Endothelial cell of umbilical vein (primary cell): ENCODE data around the gene DACT2. TPM values are rescaled to one million over a fixed set of nuclear protein-coding genes. Genes with fewer than 3 reads are reported as not detected.

Experiments used
- BruUV-seq: library from RNA; stranded (reverse); fragments of 400-500 nt; replicated peaks from 2 replicates; lab custom pipeline; 2021; lab: Mats Ljungman, UMichigan
- CTCF ChIA-PET: fragments of 300-600, 350-600 bp; sonication (Branson Sonifier 250); formaldehyde crosslinking; loops from one replicate; lab custom pipeline; 2021; ENCODE audit warnings: antibody characterized with exemption, inconsistent platforms; lab: Charles Lee
- POLR2A ChIA-PET: fragments of 300-600, 350-600 bp; sonication (Branson Sonifier 250); formaldehyde crosslinking; loops from one replicate; lab custom pipeline; 2021; ENCODE audit warnings: antibody characterized with exemption, inconsistent platforms; lab: Charles Lee
- DNase-seq: peaks from one replicate; pipeline ENCODE4 v3.0.0-alpha.2; 2011; ENCODE audit warnings: low read depth, low spot score
- FAIRE-seq: peaks from 2 replicates; lab custom pipeline; 2011; peaks lifted over from hg19 to GRCh38; lab: Jason Lieb, UNC
- H2AFZ ChIP-seq: 2 replicates; pipeline ENCODE4 v1.6.0; 2012; ENCODE audit warnings: low read depth, low read length, control low read depth, inconsistent platforms
- H3K27ac ChIP-seq: 2 replicates; pipeline ENCODE4 v1.5.1; 2011; ENCODE audit warnings: low read depth, mild to moderate bottlenecking, control low read depth, low read length, moderate library complexity; ENCODE audit not compliant: insufficient read depth
- H3K27me3 ChIP-seq, 2 experiments: 2 replicates each; pipeline versions ENCODE4 v1.6.0 to v1.6.1; 2011; ENCODE audit warnings: low read length in 2 of 2, mixed read lengths in 1 of 2; ENCODE audit not compliant: control insufficient read depth in 2 of 2, insufficient read depth in 2 of 2
- H3K36me3 ChIP-seq, 2 experiments: 2 replicates in 1 of 2; 3 replicates in 1 of 2; pipeline ENCODE4 v1.5.1; 2011; ENCODE audit warnings: low read length in 2 of 2, mild to moderate bottlenecking in 1 of 2, moderate library complexity in 1 of 2; ENCODE audit not compliant: control insufficient read depth in 2 of 2, insufficient read depth in 2 of 2; ENCODE audit errors: extremely low read depth in 1 of 2
- H3K4me1 ChIP-seq: 3 replicates; pipeline ENCODE4 v1.5.1; 2011; ENCODE audit warnings: mild to moderate bottlenecking, low read length; ENCODE audit not compliant: control insufficient read depth, insufficient read depth; ENCODE audit errors: extremely low read depth
- H3K4me2 ChIP-seq: 2 replicates; pipeline ENCODE4 v1.6.1; 2011; ENCODE audit warnings: low read length, control low read depth, mixed read lengths; ENCODE audit not compliant: insufficient read depth
- H3K4me3 ChIP-seq, 3 experiments: fragments of 200-600 bp in 1 of 3; sonication (generic), shearing (Covaris generic) in 1 of 3; replicated peaks in 1 of 3; 2 replicates each; pipeline ENCODE4 v1.5.1; 2011 to 2016; ENCODE audit warnings: control low read depth in 3 of 3, low read length in 3 of 3, mild to moderate bottlenecking in 2 of 3, inconsistent platforms in 1 of 3, low read depth in 1 of 3, moderate library complexity in 1 of 3; ENCODE audit not compliant: insufficient read depth in 1 of 3
- H3K79me2 ChIP-seq: 2 replicates; pipeline ENCODE4 v1.6.0; 2012; ENCODE audit warnings: low read length, inconsistent platforms; ENCODE audit not compliant: control insufficient read depth, insufficient read depth
- H3K9ac ChIP-seq: replicated peaks from 2 replicates; pipeline ENCODE3; 2011; ENCODE audit warnings: low read length, control low read depth; ENCODE audit not compliant: insufficient read depth; ENCODE audit errors: extremely low read depth
- H3K9me1 ChIP-seq: replicated peaks from 3 replicates; pipeline ENCODE4 v1.6.0; 2011; ENCODE audit warnings: mild to moderate bottlenecking, low read length; ENCODE audit not compliant: control insufficient read depth, insufficient read depth; ENCODE audit errors: extremely low read depth
- H3K9me3 ChIP-seq: replicated peaks from 2 replicates; pipeline ENCODE4 v1.5.1; 2012; ENCODE audit warnings: low read length, inconsistent platforms; ENCODE audit not compliant: control insufficient read depth, insufficient read depth
- H4K20me1 ChIP-seq: replicated peaks from 2 replicates; pipeline ENCODE3; 2011; ENCODE audit warnings: mild to moderate bottlenecking, low read length; ENCODE audit not compliant: control insufficient read depth, insufficient read depth; ENCODE audit errors: extremely low read depth
- CTCF ChIP-seq, 2 donors: IDR thresholded peaks; 1 replicate in 1 of 2; 2 replicates in 1 of 2; pipeline ENCODE4 v1.5.1; 2011; ENCODE audit warnings: low read length in 2 of 2, mild to moderate bottlenecking in 2 of 2, moderate library complexity in 2 of 2, control low read depth in 1 of 2, inconsistent platforms in 1 of 2, low read depth in 1 of 2; ENCODE audit not compliant: insufficient read depth in 1 of 2; ENCODE audit errors: extremely low read depth in 1 of 2
- EZH2 ChIP-seq: IDR thresholded peaks from 2 replicates; pipeline ENCODE4 v1.6.1; 2012; ENCODE audit warnings: borderline replicate concordance, low read depth, mild to moderate bottlenecking, moderate library complexity, low read length, inconsistent platforms; ENCODE audit not compliant: severe bottlenecking
- FOS ChIP-seq: IDR thresholded peaks from 2 replicates; pipeline ENCODE4 v1.6.1; 2011; ENCODE audit warnings: mild to moderate bottlenecking, low read length, moderate library complexity, borderline replicate concordance; ENCODE audit not compliant: insufficient read depth
- GATA2 ChIP-seq: IDR thresholded peaks from 2 replicates; pipeline ENCODE4 v1.7.0; 2011; ENCODE audit warnings: low read depth, mild to moderate bottlenecking, moderate library complexity, mixed read lengths, low read length; ENCODE audit not compliant: insufficient read length, insufficient read depth
- JUN ChIP-seq: IDR thresholded peaks from 2 replicates; pipeline ENCODE4 v1.6.1; 2011; ENCODE audit warnings: borderline replicate concordance, low read depth; ENCODE audit not compliant: insufficient read length, insufficient read depth
- MYC ChIP-seq: IDR thresholded peaks from one replicate; pipeline ENCODE4 v1.6.1; 2011; ENCODE audit warnings: mild to moderate bottlenecking, low read depth, low read length
- POLR2A ChIP-seq: IDR thresholded peaks from 2 replicates; pipeline ENCODE4 v1.6.1; 2012; ENCODE audit warnings: low read depth, mild to moderate bottlenecking, control low read depth, low read length
- POLR2AphosphoS5 ChIP-seq: IDR thresholded peaks from 2 replicates; pipeline ENCODE4 v1.6.1; 2012; ENCODE audit warnings: low read depth, mild to moderate bottlenecking, control low read depth, low read length, moderate library complexity; ENCODE audit not compliant: insufficient read depth
- dilution Hi-C: fragments of 300-500 bp; cut with MboI; formaldehyde crosslinking; loops from one replicate; pipeline ENCODE4 v1.15.0; 2019; ENCODE audit warnings: low sequenced_read_pairs; ENCODE audit not compliant: extremely low pct_ligation_motif_present
- intact Hi-C: fragments of 100-400 bp; cut with micrococcal nuclease; formaldehyde crosslinking; loops from one replicate; pipeline ENCODE4 v1.10.0; 2022
- polyA plus RNA-seq, 4 experiments: library from polyadenylated mRNA; depleted of rRNA in 3 of 4; stranded (reverse) in 3 of 4; unstranded in 1 of 4; fragments of >200 nt; gene quantifications; 2 replicates each; pipeline versions ENCODE4 v1.2.1 to v1.2.3, GENCODE V29; 2011 to 2012; ENCODE audit warnings: missing spikeins in 1 of 4
- total RNA-seq: library from RNA; stranded (reverse); gene quantifications from 2 replicates; pipeline ENCODE4 v1.2.3, GENCODE V29; 2021
- TF ChIP-seq, protein P1 (sequence below): IDR thresholded peaks from 2 replicates; pipeline ENCODE4 v1.6.1; 2011; ENCODE audit not compliant: insufficient read depth, insufficient read length

DACT2 gene
- total and polyA plus RNA-seq, 2 donors (not counting 3 experiments of a cell fraction or from before 2014, with no cell fraction given): not detected

GRCh38 chr6:168270274-168271172, 49.1 kb downstream of the DACT2 start:
- Histone ChIP-seq H3K27me3 (no peaks in the 10 kb centered on the region), H3K4me3 (no peak overlapping the region), H3K4me2 (no peak overlapping the region), H2AFZ (no peak overlapping the region), H3K9me1 (no peaks in the 10 kb centered on the region), H3K9me3 (no peaks in the 10 kb centered on the region), H3K79me2 (no peaks in the 10 kb centered on the region), H3K27ac (no peak overlapping the region), H3K36me3 (no peaks in the 10 kb centered on the region), H3K9ac (no peak overlapping the region), H3K4me1 (no peaks in the 10 kb centered on the region), H4K20me1 (no peaks in the 10 kb centered on the region)
- intact Hi-C loops (no loop called here), dilution Hi-C loops (no loop called here)
- TF ChIP-seq POLR2A (no peak), POLR2AphosphoS5 (no peak), CTCF (IDR thresholded peaks at IDR 0.05; ENCODE audit: extremely low read depth in 1 of 2, insufficient read depth in 1 of 2, low read depth in 1 of 2, low read length in 2 of 2) (no peak), GATA2 (no peak), EZH2 (no peak), JUN (no peak), MYC (no peak), FOS (no peak)
- TF ChIP-seq, protein P1, sequence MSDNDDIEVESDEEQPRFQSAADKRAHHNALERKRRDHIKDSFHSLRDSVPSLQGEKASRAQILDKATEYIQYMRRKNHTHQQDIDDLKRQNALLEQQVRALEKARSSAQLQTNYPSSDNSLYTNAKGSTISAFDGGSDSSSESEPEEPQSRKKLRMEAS: no peak
- no TSS peak for BruUV-seq
- POLR2A ChIA-PET: no interaction called here
- DNase-seq (no peak), FAIRE-seq (no peak)
- CTCF ChIA-PET: no interaction called here
